DMS 273 treated with DMSO at 0.1 percent for 48 hours (cell line): ENCODE data around the gene KTN1.

Experiments used
- DNase-seq: peaks from one replicate; lab custom pipeline; 2025; lab: John Stamatoyannopoulos, UW

Gene KTN1

DNA sequence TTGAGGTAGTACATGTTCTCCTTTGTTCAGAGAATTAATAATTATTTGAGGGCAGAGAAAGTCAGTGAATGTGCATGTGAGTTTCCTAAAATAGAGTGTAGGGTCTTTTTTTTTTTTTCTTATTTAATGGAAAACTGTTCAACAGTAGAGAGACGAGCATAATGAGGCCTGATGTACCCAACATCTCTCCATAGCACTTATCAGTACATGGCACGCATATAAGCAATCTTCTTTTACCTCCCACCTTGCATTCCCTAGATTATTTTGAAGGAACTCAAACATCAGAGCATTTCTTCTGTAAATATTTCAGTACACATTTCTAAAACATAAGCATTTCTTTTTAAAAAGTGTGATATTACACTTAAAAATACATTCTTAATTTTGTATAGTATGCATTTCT, 87.8 kb downstream of the KTN1 start:
- no peak for DNase-seq

DNA sequence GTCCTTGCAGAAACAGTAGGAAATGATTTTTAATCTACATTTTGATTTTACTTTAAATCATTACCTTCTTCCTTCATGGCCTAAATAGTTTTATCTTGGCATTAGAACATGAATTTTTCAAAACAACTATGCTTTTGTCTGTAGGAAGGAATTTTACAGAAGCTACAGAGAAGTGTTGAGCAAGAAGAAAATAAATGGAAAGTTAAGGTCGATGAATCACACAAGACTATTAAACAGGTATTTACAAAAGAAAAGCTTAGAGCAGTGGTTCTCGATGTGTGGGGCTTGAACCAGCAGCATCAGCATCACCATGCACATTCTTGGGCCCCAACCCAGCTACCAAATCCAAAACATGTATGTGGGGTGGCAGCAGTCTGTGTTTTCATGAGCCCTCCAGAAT, 91.6 kb downstream of the KTN1 start:
- DNase-seq: no peak

DNA sequence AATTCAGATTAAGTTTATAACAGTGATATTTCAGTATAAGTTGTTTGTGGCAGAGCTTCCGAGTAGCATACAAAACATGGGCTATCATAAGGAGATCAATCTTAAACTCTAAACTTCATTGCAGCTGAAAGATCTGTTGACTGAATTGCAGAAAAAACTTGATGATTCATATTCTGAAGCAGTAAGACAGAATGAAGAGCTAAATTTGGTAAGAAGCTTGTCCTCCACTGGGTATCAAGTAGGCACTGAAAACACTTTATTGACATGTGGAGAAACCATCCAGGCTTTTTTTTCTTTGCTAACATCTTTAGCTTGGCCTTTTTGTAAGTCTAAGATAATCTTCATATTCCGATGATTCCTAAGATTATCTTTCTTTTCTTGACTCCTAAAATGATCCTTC, 93.0 kb downstream of the KTN1 start:
- no peak for DNase-seq

GRCh38 chr14:55681096-55681495, 101.1 kb downstream of the KTN1 start:
- DNase-seq: no peak

GRCh38 chr14:55684956-55685584, 105.1 kb downstream of the KTN1 start:
- no peak for DNase-seq

- no peak for DNase-seq
Measured at GRCh38 chr14:55686713-55687112, 106.7 kb downstream of the KTN1 start.

DNA sequence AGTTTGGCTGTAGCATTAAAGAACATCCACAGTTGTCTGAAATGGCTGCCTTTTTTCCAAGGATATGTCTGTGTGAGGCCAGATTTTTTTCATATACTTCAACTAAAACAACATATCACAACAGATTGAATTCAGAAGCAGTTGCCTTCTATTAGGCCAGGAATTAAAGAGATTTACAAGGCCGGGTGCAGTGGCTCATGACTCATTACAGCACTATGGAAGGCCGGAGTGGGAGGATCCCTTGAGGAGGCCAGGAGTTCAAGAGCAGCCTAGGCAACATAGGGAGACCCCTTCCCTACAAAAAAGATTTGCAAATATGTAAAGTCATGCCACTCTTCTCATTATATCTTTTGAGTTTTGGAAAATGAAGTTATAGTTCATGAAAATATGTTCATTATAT, 108.6 kb downstream of the KTN1 start:
- no peak for DNase-seq

DNA sequence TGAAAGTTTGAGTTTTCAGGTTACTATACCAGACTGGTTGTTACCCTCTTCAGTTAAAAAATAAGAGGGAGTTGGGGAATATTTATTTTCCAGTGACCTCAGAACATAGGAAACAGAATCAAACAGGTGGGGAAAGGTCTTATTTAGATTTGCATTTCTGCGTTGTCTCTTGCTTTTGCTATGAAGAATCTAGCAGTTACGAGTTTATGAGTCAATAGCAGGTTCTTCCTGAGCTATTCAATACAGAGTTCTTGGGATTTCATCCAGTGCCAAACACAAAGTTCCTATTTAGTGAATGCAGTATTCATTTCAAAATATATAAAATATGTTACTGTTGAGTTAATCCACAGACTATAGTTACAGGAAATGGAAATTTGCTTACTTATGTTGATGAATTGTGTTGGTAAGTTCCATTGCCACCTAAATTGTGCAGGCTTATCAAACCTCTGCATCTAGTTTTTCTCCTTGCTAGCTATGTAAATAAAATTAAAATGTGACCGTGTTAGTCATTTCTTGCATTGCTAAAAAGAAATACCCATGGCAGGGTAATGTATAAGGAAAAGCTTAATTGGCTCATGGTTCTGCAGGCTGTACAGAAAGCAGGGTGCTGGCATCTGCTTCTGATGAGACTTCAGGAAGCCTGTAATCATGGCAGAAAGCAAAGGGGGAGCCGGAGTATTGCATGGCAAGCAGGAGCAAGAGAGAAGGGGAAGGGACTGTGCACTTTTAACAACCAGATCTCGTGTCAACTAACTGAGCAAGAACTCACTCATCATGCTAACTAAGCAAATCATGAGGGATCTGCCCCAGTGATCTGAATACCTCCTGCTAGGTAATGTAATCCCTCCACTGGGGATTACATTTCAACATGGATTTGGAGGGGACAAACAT, 110.2 kb downstream of the KTN1 start:
- no peak for DNase-seq

GRCh38 chr14:55691659-55692058, 111.7 kb downstream of the KTN1 start:
- DNase-seq: no peak

DNA sequence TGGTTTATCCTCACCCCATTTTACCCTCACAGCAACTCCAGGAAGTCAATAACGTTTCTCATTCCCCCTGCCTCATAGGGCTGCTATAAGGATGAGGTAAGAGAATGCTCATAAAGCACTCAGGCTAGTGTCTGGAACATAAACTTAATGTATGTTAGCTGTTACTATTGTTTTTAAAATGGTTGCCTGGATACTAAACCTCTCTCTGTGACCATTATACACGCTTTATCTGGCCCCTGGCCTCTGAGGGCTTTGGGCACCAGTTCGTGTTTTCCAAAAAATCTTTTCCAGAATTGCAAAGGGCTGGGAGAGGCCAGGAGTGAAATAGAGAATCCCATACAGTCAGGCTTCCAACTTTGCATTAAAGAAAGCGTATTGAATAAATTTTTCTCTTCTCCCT, 113.9 kb downstream of the KTN1 start:
- no peak for DNase-seq

DNA sequence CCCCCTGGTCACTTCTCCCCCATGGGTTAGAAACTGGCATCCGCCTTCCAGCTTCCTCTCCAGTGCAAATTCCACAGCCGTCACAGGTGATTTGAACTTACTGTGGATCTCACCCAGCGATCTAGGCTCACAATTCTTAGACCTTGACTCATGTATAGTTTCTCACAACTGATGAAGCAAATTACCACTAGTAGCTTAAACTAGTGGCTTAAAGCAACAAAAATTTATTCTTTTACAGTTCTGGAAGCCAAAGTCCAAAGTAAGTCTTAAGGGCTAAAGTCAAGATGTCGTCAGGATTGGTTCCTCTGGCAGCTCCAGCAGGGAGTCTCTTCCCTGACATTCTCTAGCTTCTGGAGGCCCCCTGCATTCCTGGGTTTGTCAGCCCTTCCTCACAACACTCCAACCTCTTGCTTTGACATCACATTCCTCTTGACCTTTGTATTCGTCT, 117.4 kb downstream of the KTN1 start:
- no peak for DNase-seq

DNA sequence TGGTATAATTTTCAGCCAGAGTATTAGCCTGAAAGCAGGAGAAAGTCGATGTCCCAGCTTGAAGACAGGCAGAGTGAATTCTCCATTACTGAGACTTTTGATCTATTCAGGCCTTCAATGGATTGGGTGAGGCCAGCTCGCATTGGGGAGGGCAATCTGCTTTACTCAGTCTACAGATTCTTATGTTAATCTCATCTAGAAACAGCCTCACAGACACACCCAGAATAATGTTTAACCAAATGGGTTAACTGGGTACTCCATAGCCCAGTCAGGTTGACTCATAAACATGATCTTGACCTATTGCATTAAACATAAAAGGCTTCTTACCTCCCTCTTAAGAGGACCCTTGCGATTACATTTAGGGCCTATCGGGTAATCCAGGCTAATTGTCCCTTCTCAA, 118.0 kb downstream of the KTN1 start:
- no peak for DNase-seq

- no peak for DNase-seq
Measured at GRCh38 chr14:55699131-55700057, 119.4 kb downstream of the KTN1 start.

GRCh38 chr14:55701638-55702037, 121.6 kb downstream of the KTN1 start:
- no peak for DNase-seq

DNA sequence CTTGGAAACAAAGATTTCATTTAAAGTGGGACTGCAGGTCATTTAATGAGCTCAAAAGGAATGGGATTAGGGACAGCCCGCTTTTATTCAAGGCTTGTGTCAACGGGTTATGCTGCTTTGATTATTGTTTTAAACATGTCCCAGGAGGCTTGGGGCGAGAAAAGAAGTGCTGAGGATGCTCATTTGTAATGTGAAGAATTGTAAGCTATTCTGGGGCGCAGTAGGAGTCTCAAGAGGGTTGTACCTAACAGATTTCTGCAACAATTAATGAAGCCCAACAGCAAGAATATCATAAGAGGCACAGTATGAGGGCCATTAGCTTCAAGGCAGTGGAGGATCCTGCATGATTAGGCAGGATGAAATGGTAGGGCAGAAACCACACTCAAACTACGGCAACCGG, 122.5 kb downstream of the KTN1 start:
- no peak for DNase-seq

DNA sequence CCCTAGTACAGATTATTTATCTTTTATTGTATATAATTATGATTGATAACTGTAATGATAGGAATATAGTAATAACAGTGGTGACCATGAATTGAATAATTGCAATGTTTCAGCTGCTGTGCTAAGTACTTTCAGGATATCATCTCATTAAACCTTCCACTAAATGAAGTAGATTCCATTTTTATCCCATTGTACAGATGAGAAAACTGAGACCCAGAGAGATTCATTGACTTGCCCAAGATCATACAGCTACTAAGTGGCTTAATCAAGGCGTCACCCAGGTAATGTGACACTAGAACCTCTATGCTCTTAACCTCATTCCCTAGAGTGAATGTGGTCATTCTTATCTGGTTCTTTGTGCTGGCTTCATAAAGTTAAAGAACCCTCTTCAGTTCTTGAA, 124.6 kb downstream of the KTN1 start:
- DNase-seq: no peak

- no peak for DNase-seq
Measured at GRCh38 chr14:55705651-55706364, 125.8 kb downstream of the KTN1 start.

GRCh38 chr14:55706365-55706684, 126.3 kb downstream of the KTN1 start:
- DNase-seq: no peak

DNA sequence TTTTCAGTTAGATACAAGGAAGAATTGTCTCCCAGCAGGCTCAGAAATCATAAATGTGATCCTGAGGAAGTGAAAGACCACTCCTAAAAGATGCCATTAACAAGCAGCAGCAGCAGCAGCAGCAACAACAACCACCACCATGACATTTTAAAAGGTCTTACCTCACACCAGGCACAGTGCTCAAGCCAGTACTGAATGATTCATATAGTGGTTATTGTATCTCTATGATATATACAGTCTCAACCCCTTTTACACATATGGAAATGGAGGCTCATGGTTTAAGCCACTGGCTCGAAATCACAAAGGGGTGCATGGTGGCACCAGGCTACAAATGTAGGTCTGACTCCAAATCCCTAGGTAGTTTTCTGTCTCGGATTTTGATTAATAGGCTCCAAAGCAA, 126.9 kb downstream of the KTN1 start:
- no peak for DNase-seq

DNA sequence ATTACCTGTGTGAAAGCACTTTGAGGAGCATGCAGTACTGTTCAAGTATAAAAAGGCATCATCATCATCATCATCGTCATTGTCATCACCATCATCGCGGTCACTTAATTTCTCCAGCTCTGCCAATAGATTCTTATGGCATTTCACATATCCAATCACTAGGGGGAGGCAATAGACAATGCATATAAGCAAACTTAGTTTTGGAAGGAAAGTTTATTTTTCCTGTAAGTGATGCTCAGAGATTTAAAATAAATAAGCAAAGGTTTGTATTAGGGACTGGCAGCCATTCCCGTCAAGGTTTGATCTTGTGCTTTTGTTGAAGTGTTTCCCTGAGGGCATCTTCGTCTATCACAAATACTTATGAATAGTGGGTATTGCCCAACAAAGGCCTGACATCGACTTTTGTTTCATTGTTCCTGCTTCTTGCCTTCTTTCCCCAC, 127.4 kb downstream of the KTN1 start:
- DNase-seq: no peak

- no peak for DNase-seq
Measured at GRCh38 chr14:55710506-55711041, 130.6 kb downstream of the KTN1 start.
